NCI-H128 (cell line): Measurements from ENCODE around the gene GPD1L.

ENCODE experiments used
- DNase-seq: peaks from one replicate; lab custom pipeline; 2025; ENCODE audit not compliant: unreplicated experiment; lab: John Stamatoyannopoulos, UW

Gene GPD1L

GRCh38 chr3:32136703-32137102 is 30.3 kb downstream of the GPD1L start:
- DNase-seq, result no peak

- DNase-seq, result no peak
Measured at GRCh38 chr3:32137870-32138269, 31.4 kb downstream of the GPD1L start.

- DNase-seq, result no peak
Measured at GRCh38 chr3:32138545-32139104, 32.2 kb downstream of the GPD1L start.

DNA sequence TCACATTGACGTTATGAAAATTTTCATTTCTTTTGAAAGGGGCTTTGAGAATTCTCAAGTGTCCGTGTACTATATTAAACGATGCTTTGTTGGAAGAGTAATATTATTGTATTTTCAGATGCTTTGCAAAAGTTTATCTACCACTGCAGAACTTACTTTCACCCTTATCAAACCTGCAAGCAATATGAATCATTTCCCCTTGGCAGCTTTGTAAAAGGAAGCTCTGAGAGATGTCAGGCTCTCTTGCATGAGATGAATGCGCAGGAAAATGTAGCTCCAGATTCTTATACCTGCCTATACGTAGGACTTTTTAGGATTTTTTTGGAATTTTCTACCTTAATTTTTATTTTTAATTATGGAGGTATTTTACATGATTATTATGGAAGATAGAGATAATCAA is 34.5 kb downstream of the GPD1L start:
- DNase-seq, result no peak

DNA sequence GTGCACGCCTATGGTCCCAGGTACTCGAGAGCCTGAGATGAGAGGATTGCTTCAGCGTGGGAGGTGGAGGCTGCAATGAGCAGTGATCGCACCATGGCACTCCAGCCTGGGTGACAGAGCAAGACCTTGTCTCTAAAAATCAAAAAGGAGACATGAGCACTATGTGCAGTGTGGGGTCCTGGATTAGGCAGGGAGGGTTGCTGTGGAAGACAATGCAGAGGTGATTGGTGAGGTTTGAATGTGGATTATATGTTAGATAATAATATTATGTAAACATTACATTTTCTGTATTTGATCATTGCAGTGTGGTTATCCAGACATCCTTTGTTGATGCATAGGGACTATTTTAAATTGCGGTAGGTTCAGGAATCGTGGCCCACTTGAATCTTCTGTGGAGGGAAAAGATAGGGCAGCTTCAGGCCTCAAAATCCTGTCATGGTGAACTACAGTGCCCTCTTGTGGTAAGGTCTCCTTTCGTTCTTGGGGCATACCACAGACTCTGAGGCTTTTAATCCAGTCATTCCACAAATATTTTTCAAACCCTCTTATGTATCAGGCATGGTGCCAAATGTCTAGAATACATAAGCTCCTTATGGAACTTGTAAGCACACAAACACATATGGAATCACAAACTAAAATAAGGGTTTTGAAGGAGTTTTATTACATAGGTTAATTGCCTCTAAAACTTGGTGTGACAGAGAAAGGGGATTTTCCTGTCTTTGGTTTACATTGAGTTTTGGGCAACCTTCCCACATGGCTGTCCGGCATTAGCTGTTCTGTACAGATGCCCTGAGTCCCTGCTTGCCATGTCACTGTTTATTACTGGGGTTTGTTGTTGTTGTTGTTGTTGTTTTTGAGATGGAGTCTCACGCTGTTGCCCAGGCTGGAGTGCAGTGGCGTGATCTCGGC is 37.7 kb downstream of the GPD1L start:
- peak; percentile 39 for DNase-seq

DNA sequence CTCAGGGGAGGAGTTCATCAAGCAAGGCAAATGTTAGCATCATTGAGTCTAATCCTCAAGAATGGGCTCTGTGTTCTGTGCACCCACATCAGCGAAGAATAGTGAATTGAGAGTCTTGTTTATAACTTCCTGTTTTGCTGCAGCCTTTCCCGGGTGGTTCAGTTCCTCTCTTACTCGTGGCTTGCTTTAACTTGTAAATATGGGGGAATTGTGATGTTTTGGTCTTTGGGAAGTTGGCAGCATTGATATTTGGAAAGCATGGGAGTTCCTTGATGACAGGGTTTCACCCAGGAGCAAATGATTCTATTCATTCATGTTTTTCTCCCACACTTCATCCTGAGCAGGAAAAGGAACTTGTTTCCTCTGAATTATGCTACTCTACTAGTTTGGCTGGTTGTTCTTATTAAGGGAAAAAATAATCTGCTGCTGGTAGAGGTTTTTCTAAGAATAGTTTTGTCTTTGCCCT is 40.4 kb downstream of the GPD1L start:
- DNase-seq, result no peak

DNA sequence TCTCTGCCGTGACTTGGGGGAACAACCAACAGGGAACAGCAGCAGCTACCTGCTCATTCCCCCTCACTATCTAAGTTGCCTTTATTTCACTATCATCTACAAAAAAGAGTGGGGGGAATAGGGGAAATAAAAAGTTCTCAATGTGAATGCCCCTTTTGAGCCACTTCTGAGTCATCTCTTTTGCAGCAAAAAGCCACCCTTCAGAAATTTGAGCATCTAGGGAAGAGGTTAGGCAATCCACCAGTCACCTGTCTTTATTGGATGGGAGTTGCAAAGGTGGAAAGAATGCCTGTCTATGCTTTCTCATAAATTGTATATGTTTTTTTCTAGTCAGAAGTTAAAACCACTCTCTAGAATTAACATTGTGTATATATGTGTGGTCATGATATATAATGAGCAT is 41.1 kb downstream of the GPD1L start:
- no peak for DNase-seq

DNA sequence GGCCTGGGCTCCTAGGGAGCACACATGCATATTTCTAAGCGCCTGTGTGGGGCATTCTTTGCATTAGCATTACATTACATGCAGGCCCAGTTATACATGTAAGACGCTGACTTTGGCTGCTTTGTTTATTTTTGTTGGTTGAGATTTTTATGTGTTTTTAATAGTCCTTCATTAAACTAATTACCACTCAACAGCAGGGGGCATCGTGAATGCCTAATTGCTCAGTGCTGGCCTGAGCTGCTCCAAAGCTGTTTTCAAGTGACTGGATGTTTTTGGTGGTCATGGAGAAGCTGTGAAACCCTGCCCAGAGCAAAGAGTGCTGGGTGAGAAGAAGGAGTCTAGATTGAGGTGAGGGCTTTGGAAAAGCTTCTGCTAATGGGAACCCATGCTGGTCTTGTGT is 41.5 kb downstream of the GPD1L start:
- no peak for DNase-seq

DNA sequence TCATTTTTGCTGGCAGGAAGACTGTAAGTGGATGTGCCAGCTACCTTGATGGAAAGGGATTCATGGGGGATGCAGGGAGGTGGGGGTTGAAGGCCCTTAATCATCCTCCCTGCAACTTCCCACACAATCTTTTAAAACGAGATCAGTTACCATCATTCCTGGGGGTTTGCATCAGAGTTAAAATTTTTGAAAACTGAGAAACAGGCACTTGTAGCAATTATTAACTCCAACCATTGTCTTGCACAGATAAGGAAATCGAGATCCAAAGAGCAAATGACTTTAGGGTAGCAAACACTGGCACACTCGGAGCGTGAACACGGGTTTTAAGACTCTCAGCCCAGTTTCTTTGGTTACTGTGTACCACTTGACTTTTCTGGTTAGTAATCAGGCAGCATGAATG is 41.9 kb downstream of the GPD1L start:
- no peak for DNase-seq

DNA sequence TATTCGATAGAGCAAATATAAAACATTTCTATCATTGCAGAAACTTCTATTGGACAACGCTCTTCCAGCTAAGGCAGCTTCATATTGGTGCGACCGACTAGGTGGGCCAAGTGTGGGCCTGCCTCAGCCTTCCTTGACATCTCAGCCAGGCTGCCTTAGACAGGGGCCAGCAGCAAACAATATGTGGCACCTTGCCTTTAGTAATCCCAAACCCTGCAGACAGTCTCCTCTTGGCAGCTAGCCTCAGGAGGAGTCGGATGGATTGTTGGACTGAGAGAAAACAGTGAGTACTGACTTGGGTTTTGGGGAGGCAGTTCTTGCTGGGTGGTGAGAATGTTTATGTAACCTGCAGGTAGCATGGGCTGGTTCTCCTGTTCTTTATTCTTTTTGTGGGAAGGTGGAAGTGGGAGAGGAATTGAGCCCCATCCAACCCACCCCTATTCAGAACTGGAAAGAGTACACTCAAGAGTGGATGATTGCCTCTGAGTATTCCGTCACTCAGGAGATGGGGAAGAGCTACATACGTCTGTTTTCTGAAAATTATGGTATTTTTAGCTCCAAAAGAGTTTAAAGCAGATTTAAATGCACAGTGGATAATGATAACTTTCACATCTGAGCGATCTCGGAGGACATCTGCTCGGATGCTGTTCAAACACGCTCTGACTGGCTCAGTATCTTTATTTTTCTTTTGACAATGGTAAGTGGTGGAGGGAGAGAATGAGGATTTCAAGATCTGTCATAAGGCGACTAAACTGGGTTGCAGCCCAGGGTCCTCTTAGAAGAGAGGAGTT is 47.2 kb downstream of the GPD1L start:
- no peak for DNase-seq

GRCh38 chr3:32154205-32154579 is 47.8 kb downstream of the GPD1L start:
- no peak for DNase-seq

GRCh38 chr3:32155117-32155516 is 48.7 kb downstream of the GPD1L start:
- no peak for DNase-seq

- no peak for DNase-seq
Measured at GRCh38 chr3:32157600-32158264, 51.3 kb downstream of the GPD1L start.

- DNase-seq, result no peak
Measured at GRCh38 chr3:32160706-32161214, 54.3 kb downstream of the GPD1L start.

DNA sequence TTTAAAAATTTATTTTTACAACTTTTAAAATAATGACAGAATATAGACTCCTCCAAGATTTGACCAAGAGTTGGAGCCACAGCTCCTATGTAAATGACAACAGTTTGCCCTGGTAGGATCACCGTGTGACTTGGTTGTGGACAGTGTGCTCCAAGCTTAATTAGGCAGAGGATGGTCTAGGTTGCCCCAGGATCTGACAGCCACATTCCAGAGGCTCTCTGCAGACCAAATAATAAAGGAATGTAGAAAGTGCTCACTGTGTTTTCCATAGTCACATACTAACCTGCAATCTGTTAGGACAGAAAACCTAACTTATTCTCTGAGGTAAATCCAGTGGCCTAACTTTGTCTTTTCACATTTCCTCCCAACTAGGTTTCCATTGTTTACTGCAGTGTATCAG is 59.0 kb downstream of the GPD1L start:
- no peak for DNase-seq

DNA sequence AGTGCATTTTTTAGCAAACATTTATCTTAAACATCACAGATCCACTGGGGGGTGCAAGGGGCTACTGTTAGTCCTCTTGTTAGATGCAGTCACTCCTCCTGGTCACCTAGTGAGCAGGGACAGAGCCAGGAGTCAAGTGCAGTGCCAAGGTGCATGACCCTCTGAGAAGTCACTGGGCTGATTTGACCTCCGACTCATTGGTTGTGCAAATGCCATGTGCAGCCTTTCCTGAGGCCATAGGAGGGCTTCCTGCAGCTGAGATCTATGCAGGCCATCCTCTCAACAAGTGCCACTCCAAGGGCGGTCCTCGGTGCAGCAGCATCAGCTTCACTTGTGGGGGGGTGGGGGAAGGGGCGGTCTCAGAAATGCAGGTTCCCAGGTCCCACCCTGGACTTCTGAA is 60.2 kb downstream of the GPD1L start:
- DNase-seq, result no peak

DNA sequence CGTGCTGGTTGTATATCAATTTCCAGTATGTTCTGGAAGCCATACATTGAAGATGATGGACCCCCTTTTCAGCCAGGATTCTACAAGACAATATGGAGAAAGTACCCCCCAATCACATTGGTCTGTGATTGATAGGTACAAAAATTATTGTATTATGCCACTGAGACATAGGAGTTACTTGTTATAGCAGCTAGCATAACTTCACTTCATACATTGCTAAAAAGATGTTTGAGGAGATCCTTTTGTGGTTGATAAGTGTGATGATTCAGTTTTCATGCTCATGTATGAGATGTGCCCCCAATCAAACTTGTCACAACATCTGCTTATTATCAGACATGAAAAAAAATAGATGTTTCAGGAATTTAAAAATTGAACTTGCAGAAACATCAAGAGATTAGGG is 66.0 kb downstream of the GPD1L start:
- no peak for DNase-seq

DNA sequence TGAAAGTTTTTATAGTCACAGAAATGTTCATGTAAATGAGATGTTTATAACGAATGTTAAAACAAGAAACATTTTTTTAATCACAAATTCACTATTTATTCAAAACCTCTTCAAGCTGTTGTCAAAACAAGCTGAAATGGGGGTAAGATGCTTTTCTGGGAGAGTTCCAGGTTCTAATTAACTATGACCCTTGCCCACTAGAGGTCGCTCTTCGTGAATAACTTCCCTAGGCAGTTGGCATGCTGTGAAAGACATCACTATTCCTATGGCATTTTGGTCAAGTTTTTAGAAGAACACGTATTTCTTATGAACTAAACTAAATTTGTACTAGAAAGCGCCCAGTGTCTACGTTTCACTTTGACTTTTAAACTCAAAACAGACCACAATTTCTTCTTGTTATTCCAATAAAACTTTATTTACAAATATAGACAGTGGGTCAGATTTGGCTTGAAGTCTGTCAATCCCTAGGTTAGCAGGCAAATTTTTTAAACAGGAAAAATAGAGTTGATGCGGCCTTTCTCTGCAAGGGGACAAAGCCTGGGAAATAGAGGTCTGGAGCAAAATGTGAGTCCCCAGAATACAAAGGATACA is 69.3 kb downstream of the GPD1L start:
- peak; percentile 23 for DNase-seq

DNA sequence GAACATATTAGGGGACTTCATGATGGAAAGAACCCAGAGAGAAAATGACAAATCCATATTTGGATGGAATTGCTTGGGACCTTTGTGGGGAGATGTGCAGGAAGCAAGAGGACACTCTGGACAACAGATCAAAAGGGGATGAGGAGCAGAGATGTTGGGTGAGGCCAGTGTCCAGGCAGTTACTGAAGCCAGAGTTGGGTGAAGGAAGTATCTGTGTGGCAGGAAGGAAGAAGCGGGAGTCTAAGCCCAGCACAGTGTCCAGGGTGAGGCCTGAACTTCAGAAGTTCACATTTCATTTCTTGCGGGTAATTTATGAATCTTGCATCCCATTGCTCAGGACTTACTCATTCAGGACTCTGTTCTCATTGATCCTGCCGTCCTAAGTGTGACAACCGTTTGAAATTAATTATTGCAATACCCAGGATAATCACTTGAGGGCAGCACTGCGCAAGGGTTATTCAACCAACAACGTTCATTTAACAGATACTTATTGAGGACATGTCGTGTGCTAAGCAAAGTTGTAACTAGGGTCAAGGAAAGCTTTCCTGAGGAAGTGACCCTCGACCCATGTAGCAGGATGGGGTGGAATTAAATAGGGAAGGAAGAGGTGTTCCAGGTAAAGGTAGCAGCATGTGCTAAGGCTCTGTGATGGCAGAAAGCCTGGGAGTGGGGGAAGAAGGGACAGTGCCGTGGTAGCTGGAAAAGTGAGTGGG is 70.7 kb downstream of the GPD1L start:
- DNase-seq, result peak; percentile 35

DNA sequence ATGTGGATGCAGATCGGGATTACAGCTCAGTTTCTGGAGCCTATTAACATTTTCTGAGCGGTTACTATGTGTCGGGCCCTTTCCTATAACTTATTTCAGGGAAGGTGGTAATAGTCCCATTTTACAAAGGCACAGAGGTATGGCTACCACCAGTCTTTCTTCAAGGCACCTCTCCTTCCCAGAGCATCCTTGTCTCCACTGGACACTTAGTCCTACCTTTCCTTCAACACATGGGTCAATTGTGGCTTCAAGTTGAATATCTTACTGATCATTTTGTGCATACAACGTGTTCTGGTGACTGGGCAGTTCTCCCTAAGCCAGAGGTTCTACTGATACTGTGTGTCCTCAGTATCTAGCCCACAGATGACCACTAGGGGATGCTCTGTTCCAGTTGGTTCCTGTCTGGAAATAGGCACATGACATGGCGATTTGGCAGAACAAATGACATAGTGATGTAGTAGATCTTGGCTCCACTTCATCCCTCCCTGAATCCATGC is 71.3 kb downstream of the GPD1L start:
- DNase-seq, result no peak
